OCI-LY3 (cell line): ENCODE results near the gene VTI1A.

ENCODE experiments used
- H2AFZ ChIP-seq: fragments of 200-600, 300-600 bp; shearing (Covaris generic); 2 replicates; pipeline ENCODE4 v1.6.0; 2014; ENCODE audit warnings: antibody characterized with exemption, low read depth, low read length
- H3K27ac ChIP-seq: fragments of 200-600, 300-600 bp; sonication (generic); 2 replicates; pipeline ENCODE4 v1.5.1; 2014; ENCODE audit warnings: mild to moderate bottlenecking, low read length, moderate library complexity, mixed read lengths
- H3K27me3 ChIP-seq: fragments of 200-600, 300-600 bp; sonication (generic); 2 replicates; pipeline ENCODE4 v1.6.1; 2014; ENCODE audit warnings: low read depth, low read length, mixed read lengths
- H3K36me3 ChIP-seq: fragments of 200-600, 300-600 bp; sonication (generic); replicated peaks from 2 replicates; pipeline ENCODE3; 2014; ENCODE audit warnings: low read depth, low read length, mixed read lengths
- H3K4me1 ChIP-seq: fragments of 300-600, 200-600 bp; sonication (generic); 2 replicates; pipeline ENCODE4 v1.6.1; 2014; ENCODE audit warnings: low read length, mixed read lengths
- H3K4me2 ChIP-seq: fragments of 200-600, 300-600 bp; sonication (generic); 2 replicates; pipeline ENCODE4 v1.6.1; 2014; ENCODE audit warnings: low read length, mixed read lengths
- H3K4me3 ChIP-seq: fragments of 300-600, 200-600 bp; sonication (generic); 2 replicates; pipeline ENCODE4 v1.5.1; 2014; ENCODE audit warnings: antibody characterized with exemption, mild to moderate bottlenecking, low read length, moderate library complexity
- H3K79me2 ChIP-seq: fragments of 300-600, 200-600 bp; shearing (Covaris generic); 2 replicates; pipeline ENCODE4 v1.6.1; 2014; ENCODE audit warnings: mild to moderate bottlenecking, low read length, mixed read lengths
- H3K9ac ChIP-seq: fragments of 300-600, 200-600 bp; shearing (Covaris generic); 2 replicates; pipeline ENCODE4 v1.6.0; 2014; ENCODE audit warnings: mild to moderate bottlenecking, low read length, moderate library complexity
- H3K9me3 ChIP-seq: fragments of 200-600, 300-600 bp; shearing (Covaris generic); 2 replicates; pipeline ENCODE4 v1.6.1; 2014; ENCODE audit warnings: low read length, mixed read lengths; ENCODE audit not compliant: insufficient read depth
- H4K20me1 ChIP-seq: fragments of 200-600, 300-600 bp; sonication (generic); 2 replicates; pipeline ENCODE4 v1.6.1; 2016; ENCODE audit warnings: low read length, mixed read lengths; ENCODE audit not compliant: insufficient read depth
- CTCF ChIP-seq: fragments of 200-600, 300-600 bp; sonication (generic); IDR thresholded peaks from 2 replicates; pipeline ENCODE4 v1.5.1; 2014; ENCODE audit warnings: antibody characterized with exemption, low read length, low read depth
- EZH2phosphoT487 ChIP-seq: fragments of 200-600 bp; shearing (Covaris generic); IDR thresholded peaks from 2 replicates; pipeline ENCODE4 v1.6.1; 2018; ENCODE audit warnings: antibody characterized with exemption, mixed run types, low read depth

VTI1A gene

GRCh38 chr10:112769081-112769480, 322.1 kb downstream of the VTI1A start:
- TF ChIP-seq EZH2phosphoT487 (no peak), CTCF (no peak)
- Histone ChIP-seq H3K36me3 (no peaks in the 10 kb centered on the region), H2AFZ (no peak overlapping the region)

GRCh38 chr10:112769611-112770370, 322.8 kb downstream of the VTI1A start:
- H3K4me3 ChIP-seq: no peak overlapping the region
- no peaks in the 10 kb centered on the region for H3K36me3 ChIP-seq
- H3K27me3 ChIP-seq: no peaks in the 10 kb centered on the region
- no peak overlapping the region for H2AFZ ChIP-seq
- no peaks in the 10 kb centered on the region for H4K20me1 ChIP-seq
- H3K27ac ChIP-seq: no peak overlapping the region
- H3K4me2 ChIP-seq: no peak overlapping the region
- no peaks in the 10 kb centered on the region for H3K79me2 ChIP-seq
- H3K9ac ChIP-seq: no peak overlapping the region
- TF ChIP-seq EZH2phosphoT487 (no peak), CTCF (no peak)
- no peaks in the 10 kb centered on the region for H3K9me3 ChIP-seq
- no peaks in the 10 kb centered on the region for H3K4me1 ChIP-seq

More at GRCh38 chr10:112769081-112769480, 322.1 kb downstream of the VTI1A start:
- Histone ChIP-seq H3K4me1 (no peaks in the 10 kb centered on the region), H3K27me3 (no peaks in the 10 kb centered on the region), H3K9me3 (no peaks in the 10 kb centered on the region), H3K9ac (no peak overlapping the region), H3K4me3 (no peak overlapping the region), H3K4me2 (no peak overlapping the region), H3K79me2 (no peaks in the 10 kb centered on the region), H3K27ac (no peak overlapping the region), H4K20me1 (no peaks in the 10 kb centered on the region)

GRCh38 chr10:112771733-112772132, 324.7 kb downstream of the VTI1A start:
- Histone ChIP-seq H4K20me1 (no peaks in the 10 kb centered on the region), H3K27me3 (no peaks in the 10 kb centered on the region), H2AFZ (no peak overlapping the region), H3K79me2 (no peaks in the 10 kb centered on the region), H3K9me3 (no peaks in the 10 kb centered on the region), H3K4me1 (no peaks in the 10 kb centered on the region), H3K36me3 (no peaks in the 10 kb centered on the region), H3K4me3 (no peak overlapping the region), H3K4me2 (no peak overlapping the region), H3K9ac (no peak overlapping the region), H3K27ac (no peak overlapping the region)
- TF ChIP-seq EZH2phosphoT487: no peak
- no peak for TF ChIP-seq CTCF

- Histone ChIP-seq H3K9ac (no peak overlapping the region), H3K27ac (no peak overlapping the region), H3K9me3 (no peaks in the 10 kb centered on the region), H4K20me1 (no peaks in the 10 kb centered on the region), H3K4me2 (no peak overlapping the region), H3K36me3 (no peaks in the 10 kb centered on the region), H2AFZ (no peak overlapping the region), H3K79me2 (no peaks in the 10 kb centered on the region), H3K27me3 (no peaks in the 10 kb centered on the region), H3K4me1 (no peaks in the 10 kb centered on the region), H3K4me3 (no peak overlapping the region)
- TF ChIP-seq EZH2phosphoT487 (no peak), CTCF (no peak)
These were observed 326.8 kb downstream of the VTI1A start for GRCh38 chr10:112773783-112774182.
